ENCODE measurements around the gene RPUSD3.
A peak's percentile ranks its signal among the peaks of the same experiment; 100 is the strongest.

RPUSD3 gene

GRCh38 chr3:9828801-9829755 is 14.7 kb downstream of the RPUSD3 start:
- DNase-seq, result no peak

- DNase-seq, result peak; percentile 23
These were observed 16.8 kb downstream of the RPUSD3 start for GRCh38 chr3:9826815-9827573.

- no peak for DNase-seq
These were observed 18.3 kb downstream of the RPUSD3 start for GRCh38 chr3:9825451-9826040.

- DNase-seq, result no peak
These were observed 22.9 kb downstream of the RPUSD3 start for GRCh38 chr3:9820946-9821345.

GRCh38 chr3:9820543-9820942 is 23.3 kb downstream of the RPUSD3 start:
- DNase-seq, result no peak

- DNase-seq, result no peak
These were observed 25.0 kb downstream of the RPUSD3 start for GRCh38 chr3:9818666-9819335.

- DNase-seq, result no peak
These were observed 26.4 kb downstream of the RPUSD3 start for GRCh38 chr3:9817436-9817835.

GRCh38 chr3:9815986-9816385 is 27.8 kb downstream of the RPUSD3 start:
- no peak for DNase-seq

- DNase-seq, result no peak
These were observed 30.8 kb downstream of the RPUSD3 start for GRCh38 chr3:9812870-9813483.

GRCh38 chr3:9810846-9811245 is 33.0 kb downstream of the RPUSD3 start:
- DNase-seq, result no peak

- no peak for DNase-seq
These were observed 33.4 kb downstream of the RPUSD3 start for GRCh38 chr3:9810433-9810770.

- DNase-seq, result peak; percentile 62
These were observed 34.0 kb downstream of the RPUSD3 start, which contains the start of gene TTLL3 for GRCh38 chr3:9809615-9810432. TTLL3 (plus strand) TSS chr3:9810262; CDS start chr3:9810662, 400 bp downstream.

- peak; percentile 24 for DNase-seq
These were observed 34.6 kb downstream of the RPUSD3 start for GRCh38 chr3:9809239-9809614.

- peak; percentile 62 for DNase-seq
These were observed 35.3 kb downstream of the RPUSD3 start for GRCh38 chr3:9808345-9809037.

- no peak for DNase-seq
These were observed 35.8 kb downstream of the RPUSD3 start for GRCh38 chr3:9807981-9808344.

GRCh38 chr3:9806688-9807589 is 36.9 kb downstream of the RPUSD3 start:
- DNase-seq, result no peak

- no peak for DNase-seq
These were observed 37.7 kb downstream of the RPUSD3 start for GRCh38 chr3:9806137-9806536.

- no peak for DNase-seq
These were observed 38.8 kb downstream of the RPUSD3 start for GRCh38 chr3:9804996-9805395.

- no peak for DNase-seq
These were observed 40.3 kb downstream of the RPUSD3 start for GRCh38 chr3:9803494-9803893.

GRCh38 chr3:9800529-9800928 is 43.3 kb downstream of the RPUSD3 start:
- no peak for DNase-seq
